ENCODE results near the gene KIF15.
"Not testable (repeated sequence)": the region's sequence is repeated elsewhere in the genome, so short reads cannot be mapped to it uniquely, and the experiment has no call there.

Gene KIF15, protein sequence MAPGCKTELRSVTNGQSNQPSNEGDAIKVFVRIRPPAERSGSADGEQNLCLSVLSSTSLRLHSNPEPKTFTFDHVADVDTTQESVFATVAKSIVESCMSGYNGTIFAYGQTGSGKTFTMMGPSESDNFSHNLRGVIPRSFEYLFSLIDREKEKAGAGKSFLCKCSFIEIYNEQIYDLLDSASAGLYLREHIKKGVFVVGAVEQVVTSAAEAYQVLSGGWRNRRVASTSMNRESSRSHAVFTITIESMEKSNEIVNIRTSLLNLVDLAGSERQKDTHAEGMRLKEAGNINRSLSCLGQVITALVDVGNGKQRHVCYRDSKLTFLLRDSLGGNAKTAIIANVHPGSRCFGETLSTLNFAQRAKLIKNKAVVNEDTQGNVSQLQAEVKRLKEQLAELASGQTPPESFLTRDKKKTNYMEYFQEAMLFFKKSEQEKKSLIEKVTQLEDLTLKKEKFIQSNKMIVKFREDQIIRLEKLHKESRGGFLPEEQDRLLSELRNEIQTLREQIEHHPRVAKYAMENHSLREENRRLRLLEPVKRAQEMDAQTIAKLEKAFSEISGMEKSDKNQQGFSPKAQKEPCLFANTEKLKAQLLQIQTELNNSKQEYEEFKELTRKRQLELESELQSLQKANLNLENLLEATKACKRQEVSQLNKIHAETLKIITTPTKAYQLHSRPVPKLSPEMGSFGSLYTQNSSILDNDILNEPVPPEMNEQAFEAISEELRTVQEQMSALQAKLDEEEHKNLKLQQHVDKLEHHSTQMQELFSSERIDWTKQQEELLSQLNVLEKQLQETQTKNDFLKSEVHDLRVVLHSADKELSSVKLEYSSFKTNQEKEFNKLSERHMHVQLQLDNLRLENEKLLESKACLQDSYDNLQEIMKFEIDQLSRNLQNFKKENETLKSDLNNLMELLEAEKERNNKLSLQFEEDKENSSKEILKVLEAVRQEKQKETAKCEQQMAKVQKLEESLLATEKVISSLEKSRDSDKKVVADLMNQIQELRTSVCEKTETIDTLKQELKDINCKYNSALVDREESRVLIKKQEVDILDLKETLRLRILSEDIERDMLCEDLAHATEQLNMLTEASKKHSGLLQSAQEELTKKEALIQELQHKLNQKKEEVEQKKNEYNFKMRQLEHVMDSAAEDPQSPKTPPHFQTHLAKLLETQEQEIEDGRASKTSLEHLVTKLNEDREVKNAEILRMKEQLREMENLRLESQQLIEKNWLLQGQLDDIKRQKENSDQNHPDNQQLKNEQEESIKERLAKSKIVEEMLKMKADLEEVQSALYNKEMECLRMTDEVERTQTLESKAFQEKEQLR (N-terminal part only)

DNA sequence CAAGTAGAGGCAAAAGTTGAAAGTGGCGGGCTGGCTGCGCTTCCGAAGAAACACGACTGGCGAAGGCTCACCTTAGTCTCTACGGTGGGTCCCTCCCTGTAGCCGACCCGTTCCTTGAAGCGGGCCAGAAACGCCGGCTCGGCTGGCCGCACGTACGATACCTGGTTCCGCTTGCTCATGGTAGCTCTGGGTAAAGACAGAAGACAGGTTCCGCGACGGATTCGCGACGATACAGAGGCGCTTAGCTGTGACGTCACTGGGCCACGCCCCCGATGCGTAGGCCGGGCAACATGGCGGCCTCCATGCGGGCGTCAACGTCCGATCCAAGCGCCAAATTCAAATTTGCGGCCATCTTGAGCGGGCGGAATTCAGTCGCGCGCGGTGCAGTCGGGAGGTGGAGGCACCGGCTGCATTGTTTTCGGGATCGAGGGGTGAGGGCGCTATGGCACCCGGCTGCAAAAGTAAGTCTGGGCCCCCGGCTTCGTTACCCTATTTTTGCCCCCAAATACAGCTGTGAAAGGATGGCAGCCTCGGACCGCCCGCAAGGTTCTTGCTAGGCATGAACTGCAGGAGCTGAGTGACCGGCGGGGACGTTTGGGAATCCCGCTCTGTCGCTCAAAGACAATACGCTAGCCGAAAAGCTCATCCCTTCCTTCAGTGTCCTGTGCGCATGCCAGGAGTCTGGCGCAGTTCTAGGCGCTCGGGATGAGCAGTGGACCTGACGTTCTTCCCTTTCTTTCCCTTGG lies at the start of gene KIF15, which contains the start of gene KIAA1143:
TSS of gene KIF15 (plus strand) at position 371 of the 746 bp plus-strand sequence. CDS start at position 443, 72 bp downstream.
TSS of gene KIAA1143 (minus strand) at position 196 of the 746 bp plus-strand sequence. CDS start at position 179, 17 bp downstream.
- FAIRE-seq, result no peak

DNA sequence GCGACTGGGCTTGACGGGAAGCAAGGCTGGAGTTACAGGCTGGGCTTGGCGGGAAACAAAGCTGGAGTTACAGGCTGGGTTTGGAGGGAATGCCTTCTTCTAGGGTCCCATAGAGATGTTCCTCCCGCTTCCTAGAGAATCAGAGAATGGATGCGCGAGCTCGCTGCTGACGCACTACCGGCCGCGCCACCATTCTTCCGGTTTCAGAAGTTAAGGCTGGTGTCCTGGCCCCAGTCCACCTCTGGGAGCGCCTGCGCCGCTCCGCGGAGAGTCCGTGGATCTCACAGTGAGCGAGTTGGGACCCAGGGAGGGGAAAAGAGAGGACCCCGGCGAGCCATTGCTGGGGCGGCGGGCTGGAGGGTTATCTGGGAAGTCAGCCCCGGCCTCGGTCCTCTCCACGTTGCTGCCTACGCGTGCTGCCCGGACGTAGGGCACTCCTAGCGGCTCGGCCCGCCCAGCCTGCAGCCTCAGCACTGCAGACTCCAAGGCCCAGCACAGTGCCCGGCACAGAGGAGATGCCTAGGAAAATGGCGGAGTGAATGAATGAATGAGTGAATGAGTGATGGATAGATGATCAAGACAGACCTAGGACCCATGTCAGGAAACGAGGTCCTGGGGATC lies 49.0 kb upstream of the KIF15 start, which contains the start of gene ZNF502:
TSS of gene ZNF502 (plus strand) at position 206 of the 621 bp plus-strand sequence. CDS start 7,602 bp downstream, outside the sequence.
- FAIRE-seq, result no peak

DNA sequence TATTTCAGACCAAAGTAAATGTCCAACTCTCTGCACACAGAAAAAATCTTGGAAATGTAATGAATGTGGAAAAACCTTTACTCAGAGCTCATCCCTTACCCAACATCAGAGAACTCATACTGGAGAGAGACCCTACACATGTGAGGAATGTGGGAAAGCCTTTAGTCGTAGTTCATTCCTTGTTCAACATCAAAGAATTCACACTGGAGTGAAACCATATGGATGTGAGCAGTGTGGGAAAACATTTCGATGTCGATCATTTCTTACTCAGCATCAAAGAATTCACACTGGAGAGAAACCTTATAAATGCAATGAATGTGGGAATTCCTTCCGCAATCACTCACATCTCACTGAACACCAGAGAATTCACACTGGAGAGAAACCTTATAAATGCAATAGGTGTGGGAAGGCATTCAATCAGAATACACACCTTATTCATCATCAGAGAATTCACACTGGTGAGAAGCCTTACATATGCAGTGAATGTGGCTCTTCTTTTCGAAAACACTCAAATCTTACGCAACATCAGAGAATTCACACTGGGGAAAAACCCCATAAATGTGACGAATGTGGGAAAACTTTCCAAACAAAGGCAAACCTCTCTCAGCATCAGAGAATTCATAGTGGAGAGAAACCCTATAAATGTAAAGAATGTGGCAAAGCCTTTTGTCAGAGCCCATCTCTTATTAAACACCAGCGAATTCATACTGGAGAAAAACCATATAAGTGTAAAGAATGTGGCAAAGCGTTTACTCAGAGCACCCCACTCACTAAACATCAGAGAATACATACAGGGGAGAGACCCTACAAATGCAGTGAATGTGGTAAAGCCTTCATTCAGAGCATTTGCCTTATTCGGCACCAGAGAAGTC lies 40.1 kb upstream of the KIF15 start:
- FAIRE-seq, result no peak

DNA sequence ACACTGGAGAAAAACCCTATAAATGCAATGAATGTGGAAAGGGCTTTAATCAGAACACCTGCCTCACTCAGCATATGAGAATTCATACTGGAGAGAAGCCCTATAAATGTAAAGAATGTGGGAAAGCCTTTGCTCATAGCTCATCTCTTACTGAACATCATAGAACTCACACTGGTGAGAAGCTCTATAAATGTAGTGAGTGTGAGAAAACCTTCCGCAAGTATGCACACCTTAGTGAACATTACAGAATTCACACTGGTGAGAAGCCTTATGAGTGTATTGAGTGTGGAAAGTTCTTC lies 39.5 kb upstream of the KIF15 start:
- FAIRE-seq, result no peak

DNA sequence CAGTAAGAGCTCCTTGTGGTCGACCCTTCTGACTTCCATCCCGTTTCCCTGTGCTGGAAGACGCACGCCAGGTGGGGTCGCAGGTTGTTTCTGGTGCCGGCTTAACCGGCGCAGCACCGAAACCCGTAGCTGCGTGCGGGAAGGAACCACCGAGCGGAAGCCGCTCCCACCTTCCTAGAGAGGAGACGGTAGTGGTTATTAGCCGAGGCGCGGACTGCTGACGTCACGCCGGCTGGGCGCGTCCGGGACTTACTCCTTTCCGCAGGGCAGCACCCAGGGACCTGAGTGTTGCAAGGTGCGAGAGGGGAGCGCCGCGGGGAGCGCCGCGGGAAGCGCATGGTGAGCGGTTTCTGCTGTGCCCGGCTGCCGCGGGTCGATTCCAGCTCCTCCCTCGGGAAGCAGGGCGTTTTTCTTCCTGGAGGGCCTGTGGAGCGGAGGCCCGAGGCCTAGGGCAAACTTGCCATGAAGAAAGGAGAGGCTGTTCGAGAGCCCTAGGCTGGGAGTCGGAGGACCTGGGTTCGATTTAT lies 32.1 kb upstream of the KIF15 start, which contains the start of gene ZNF501:
TSS of gene ZNF501 (plus strand) at position 252 of the 527 bp plus-strand sequence. CDS start 4,787 bp downstream, outside the sequence.
- FAIRE-seq, result no peak

DNA sequence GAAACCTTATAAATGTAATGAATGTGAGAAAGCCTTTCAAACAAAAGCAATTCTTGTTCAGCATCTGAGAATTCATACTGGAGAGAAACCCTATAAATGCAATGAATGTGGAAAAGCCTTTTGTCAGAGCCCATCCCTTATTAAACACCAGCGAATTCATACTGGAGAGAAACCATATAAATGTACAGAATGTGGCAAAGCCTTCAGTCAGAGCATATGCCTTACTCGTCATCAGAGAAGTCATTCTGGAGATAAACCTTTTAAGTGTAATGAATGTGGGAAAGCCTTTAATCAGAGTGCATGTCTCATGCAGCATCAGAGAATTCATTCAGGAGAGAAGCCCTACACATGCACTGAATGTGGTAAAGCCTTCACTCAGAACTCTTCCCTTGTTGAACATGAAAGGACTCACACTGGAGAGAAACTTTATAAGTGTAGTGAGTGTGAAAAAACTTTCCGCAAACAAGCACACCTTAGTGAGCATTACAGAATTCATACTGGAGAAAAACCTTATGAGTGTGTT lies 26.9 kb upstream of the KIF15 start:
- no peak for FAIRE-seq

DNA sequence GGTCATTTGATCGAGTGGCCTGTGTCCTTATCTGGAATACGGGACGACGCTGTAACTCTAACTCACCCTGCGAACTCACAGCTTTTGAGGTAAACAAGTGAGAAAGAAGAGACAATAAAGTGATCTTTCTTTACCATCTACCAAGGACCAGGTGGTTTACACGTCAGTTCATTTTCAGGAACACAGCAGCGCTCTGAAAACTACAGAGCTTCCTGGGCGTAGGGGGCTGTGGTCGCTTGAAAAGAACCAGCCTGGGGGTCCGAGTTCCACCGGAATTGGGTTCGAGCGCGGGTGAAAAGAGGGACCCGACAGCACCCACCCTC lies 532 bp upstream of the KIF15 start:
- FAIRE-seq, result no peak

DNA sequence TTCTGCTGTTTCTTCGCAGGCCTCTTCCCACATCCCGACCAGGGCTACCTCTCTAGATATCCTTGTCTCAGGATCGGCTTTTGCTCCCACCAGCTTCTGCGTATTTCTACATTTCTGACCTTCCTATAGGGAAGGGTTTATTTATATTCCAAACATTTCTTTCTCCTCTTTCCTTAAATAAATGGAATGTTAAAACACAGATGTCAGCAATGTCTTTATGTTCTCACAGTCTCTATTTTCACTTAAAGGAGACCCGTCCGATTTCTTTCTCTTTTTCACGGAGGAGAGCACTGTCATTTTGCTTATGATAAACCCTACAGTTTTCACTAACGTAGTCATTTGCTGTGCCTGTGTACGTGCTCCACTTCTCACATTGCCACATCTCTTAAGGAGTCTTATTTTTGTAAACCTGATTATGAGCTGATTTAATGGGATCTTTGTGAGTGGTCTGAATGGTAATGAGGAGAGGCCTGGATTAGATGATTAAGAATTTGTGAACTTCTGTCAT lies 630 bp downstream of the KIF15 start:
- no peak for FAIRE-seq

DNA sequence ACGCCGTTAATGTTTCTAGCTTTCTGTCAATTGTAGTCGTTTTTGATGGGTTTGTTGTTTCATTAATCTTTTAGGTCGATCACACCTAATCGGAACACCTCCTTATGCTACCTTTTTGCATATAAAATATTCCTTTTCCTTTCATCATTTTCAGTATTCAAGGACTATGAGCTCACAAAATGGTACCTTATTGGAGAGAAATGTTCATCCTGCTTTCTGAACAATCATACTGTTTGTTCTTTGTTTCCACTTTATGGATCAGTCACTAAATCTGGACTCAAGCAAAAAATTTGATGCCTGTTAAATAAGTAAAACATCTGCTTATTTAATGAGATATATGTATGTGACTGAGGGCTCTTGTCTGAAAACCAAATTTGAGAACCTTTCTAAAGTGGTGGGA lies 1.1 kb downstream of the KIF15 start:
- no peak for FAIRE-seq

DNA sequence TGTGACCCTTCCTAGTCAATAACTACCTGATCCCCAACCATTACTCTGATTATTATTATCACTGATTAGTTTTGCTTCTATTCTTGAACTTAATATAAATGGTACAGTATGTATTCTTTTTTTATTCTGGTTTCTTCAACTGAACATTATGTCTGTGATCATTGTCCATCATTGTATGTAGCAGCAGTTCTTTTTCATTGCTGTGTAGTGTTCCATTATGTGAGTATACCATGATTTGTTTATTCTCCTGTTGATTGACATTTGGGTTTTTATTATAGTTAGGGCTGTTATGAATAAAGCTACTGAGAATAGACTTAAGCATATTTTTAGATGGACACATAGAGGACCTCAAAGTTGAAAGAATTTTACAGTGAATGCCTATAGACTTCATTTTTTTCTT lies 2.7 kb downstream of the KIF15 start:
- no peak for FAIRE-seq

DNA sequence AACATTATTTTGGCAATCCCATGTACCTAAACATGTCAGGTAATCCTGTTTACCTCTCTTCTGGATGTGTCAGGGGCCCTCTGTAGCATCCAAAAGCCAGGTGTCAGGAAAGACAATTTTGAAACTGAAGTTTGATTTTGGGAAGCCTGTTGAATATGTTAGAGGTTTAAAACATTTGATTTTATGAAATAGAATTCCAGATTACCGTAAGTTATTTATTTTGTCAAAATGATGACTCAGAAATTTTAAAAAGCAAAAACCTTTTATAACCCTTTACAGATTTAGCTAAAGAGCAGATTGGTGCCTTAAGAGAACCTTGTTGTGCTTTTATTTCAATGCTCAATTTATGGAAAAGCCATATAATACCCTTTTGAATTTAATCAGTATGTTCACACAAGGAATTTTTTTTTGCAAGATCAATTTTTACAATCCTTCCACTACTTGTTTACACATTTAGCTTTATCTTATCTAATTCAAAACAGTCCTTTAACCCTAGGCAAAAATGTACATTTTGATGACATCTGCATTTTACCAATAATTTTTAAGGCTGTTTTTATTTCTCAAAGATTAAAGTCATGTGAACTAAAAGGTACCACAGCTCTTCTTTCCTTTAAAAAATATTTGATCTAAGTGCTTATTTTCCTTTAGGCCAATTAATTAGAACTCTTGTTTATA lies 10.0 kb downstream of the KIF15 start:
- no peak for FAIRE-seq

DNA sequence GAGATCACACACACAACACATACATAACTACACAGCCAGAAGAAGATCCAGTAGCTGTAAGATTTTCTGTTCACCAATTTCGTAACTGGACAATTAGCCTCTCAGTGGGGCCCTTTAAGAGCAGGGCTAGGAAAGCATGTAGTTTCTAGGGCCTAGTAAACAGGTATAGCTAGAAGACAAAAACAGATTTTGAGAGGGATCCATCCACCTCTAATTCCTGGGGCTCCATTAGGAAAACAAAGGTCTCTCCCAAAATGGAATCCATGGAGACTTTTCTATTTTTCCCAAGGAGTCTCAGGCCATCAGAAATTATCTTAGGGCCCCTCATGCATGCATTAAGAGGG lies 10.5 kb downstream of the KIF15 start:
- no peak for FAIRE-seq

DNA sequence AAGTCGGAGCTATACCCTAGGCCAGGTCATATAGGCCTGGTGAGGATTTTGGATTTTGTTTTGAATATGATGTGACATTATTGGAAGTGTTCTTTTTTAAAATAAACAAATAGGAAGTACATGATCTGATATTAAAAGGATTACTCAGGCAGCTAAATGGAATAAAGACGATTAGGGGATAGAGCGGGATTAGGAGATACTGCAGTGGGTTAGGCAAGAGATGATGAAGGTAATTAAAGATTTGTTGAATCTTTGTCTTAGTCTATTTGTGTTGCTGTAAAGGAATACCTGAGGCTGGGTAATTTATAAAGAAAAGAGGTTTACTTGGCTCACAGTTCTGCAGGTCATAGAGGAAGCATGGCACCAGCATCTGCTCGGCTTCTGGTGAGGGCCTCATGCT lies 21.3 kb downstream of the KIF15 start:
- no peak for FAIRE-seq

DNA sequence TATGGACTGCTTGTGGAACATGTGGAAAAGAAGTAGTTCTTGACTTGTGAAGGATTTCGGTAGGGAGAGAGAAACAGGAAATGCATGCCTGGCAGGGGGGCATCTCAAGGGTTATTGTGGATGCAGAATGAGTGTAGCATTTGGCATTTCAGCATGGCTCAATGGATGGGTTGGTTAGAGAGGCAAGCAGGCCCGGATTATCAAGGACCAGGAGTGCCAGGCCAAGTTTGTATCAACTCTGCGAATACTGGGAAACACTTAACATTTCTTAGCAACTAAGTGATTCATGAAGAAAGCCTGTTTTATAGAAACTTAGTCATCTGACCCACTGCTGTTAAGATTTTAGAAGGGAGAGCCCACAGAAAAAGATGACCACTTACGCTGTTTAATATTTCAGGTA lies 33.6 kb downstream of the KIF15 start:
- FAIRE-seq, result no peak

DNA sequence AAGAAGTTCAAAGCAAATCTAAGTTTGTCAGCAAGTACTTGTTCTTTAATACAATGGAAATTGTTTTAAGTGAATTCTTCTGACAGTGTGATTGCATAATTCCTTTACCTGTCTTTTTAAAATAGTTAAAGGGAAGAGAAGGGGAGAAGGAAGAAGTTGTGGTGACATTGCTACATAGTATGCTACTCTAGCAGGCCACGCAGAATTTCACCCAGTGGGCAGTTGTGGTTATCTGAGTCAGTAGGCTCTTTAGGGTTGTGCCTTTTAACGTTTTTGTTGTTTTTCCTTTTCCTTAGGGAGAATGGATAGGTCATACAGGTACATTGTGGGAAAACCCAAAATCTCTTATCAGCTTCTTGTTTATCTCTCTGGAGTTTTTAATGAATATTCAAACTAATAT lies 40.4 kb downstream of the KIF15 start:
- no peak for FAIRE-seq

DNA sequence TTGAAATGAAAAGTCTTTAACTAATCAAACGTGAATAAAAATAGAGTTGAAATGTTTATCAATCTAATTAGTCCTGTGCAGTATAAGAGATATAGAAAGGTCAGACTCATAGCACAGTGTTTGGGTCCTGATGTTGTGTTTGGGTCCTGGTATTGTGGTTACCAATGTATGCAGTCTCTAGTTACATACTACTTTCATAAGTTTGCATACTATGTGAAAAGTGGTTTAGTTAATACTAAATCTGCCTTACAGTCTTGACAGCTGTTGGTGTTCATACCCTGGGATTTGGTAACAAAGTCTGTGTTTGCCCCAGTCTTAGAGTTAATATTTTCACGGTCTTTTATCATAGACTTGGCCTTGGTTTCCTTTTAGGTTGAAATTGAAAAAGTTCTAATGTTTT lies 41.7 kb downstream of the KIF15 start:
- no peak for FAIRE-seq

DNA sequence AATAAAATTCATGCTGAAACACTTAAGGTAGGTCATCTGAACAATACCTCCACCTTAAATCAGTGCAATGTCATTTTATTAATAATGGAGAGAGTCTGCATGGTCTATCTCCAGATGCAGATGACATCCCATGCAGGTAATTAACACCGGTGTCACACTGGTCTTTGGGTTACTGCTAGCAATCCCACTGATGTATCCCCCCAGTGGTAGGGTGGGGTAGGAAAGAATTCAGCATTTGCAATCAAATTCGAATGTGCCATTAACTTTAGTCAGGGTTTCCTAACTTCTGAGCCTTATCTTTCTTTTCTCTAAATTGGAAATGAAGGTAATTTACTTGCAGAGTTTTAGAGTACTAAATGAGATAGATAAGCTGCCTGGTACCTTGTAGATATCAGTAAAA lies 44.4 kb downstream of the KIF15 start:
- no peak for FAIRE-seq

DNA sequence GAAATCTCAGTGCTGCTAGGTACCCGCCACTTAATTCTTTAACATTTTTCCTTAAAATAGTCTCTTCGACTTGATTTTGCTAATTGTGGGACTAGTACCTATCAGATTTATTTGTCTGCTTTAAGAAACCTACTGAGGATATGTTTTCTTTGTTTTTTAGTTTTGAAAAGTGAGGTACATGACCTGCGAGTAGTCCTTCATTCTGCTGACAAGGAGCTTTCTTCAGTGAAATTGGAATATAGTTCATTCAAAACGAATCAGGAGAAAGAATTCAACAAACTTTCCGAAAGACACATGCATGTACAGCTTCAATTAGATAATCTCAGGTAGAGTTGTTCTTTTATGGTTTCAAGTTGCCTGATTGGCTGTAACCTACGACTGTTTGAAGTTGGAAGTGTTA lies 53.2 kb downstream of the KIF15 start:
- FAIRE-seq, result no peak

DNA sequence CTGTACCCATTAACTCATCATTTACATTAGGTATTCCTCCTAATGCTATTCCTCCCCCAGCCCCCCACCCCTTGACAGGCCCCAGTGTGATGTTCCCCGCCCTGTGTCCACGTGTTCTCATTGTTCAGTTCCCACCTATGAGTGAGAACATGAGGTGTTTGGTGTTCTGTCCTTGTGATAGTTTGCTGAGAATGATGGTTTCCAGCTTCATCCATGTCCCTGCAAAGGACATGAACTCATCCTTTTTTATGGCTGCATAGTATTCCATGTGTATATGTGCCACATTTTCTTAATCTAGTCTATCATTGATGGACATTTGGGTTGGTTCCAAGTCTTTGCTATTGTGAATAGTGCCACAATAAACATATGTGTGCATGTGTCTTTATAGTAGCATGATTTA lies 54.7 kb downstream of the KIF15 start:
- not testable (repeated sequence) for FAIRE-seq
